ENCODE results near the gene EYS.

EYS gene

DNA sequence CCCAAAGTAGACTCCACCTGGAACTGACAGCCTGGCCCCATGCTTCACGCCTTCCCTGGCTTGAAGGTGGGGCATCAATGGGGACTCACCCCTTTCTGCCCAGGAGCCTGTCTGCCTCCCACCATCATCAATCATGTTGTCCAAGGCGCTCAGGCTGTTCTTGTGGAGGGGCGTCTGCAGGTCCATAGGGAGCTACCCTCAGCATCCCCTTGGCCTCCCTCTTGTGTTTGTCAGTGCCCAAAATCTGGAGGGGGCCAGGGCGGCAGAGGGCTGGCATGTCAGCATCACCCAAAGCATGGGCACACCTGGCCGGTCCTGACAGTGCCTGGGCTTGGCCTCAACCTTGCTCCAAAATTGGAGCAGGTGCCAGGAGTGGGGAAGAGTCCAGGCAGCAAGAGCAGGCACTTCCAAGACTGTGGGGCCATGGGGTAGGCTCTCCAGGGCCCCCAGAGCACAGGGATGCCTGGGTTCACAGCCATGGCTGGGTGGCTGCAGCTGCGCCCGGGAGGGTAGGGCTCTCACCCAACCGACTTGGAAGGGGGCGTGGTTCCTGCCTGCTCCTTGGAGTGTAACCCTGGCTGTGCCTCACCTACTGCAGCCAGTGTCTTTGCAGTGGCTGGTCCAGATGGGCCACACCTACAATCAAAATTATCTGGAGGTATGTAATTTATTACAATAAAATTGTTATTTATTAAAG lies 903.4 kb downstream of the EYS start:
- no peak for DNase-seq

DNA sequence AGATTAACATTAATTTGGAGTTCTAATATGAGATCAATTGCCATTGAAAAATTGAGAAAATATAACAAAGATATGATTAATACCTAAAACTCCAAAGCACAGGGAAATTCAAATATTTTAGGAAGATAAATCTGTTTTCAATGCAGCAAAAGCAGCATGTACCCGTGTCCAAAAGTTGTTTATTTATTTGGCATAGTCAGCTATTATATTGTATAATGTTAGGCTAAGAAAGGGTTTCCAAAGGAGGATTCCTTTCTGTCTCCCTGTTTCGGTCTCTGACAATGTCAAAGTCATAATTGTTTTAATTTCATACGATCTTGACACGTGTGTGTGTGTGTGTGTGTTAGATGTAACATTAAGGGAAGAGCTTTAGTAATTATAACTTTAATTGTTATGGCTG lies 914.5 kb downstream of the EYS start:
- DNase-seq: no peak

DNA sequence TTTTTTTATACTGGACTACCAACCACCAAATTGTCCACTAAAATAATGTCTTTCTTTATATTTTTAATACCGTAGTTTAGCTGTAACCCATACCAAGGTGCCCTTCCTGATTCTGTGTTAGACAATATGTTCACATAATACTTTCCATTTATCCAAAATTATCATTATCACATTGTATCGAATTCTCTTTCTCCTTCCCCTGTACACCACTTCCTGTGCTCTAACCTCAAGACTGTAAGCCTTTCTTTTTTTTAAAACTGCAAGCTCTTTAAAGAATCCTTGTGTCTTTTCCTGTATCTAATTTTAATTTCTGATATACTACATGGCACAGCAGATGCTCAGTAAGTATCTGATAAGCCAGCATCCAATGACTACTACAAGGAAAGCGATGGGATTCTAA lies 917.5 kb downstream of the EYS start:
- no peak for DNase-seq

- DNase-seq: no peak
These were observed 920.3 kb downstream of the EYS start for GRCh38 chr6:64786736-64787135.

DNA sequence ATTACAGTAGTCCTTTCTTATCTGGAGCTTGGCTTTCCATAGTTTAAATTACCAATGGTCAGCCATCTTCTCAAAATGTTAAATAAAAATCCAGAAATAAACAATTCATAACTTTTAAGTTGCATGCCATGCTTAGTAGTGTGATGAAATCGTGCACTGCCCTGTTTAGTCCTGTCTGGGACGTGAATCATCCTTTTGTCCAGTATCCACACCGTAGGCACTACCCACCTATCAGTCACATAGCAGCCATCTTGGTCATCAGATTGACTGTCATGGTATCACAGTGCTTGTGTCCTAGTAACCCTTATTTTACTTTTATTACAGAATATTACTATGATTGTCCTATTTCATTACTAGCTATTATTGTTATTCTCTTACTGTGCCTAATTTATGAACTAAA lies 924.1 kb downstream of the EYS start:
- no peak for DNase-seq

DNA sequence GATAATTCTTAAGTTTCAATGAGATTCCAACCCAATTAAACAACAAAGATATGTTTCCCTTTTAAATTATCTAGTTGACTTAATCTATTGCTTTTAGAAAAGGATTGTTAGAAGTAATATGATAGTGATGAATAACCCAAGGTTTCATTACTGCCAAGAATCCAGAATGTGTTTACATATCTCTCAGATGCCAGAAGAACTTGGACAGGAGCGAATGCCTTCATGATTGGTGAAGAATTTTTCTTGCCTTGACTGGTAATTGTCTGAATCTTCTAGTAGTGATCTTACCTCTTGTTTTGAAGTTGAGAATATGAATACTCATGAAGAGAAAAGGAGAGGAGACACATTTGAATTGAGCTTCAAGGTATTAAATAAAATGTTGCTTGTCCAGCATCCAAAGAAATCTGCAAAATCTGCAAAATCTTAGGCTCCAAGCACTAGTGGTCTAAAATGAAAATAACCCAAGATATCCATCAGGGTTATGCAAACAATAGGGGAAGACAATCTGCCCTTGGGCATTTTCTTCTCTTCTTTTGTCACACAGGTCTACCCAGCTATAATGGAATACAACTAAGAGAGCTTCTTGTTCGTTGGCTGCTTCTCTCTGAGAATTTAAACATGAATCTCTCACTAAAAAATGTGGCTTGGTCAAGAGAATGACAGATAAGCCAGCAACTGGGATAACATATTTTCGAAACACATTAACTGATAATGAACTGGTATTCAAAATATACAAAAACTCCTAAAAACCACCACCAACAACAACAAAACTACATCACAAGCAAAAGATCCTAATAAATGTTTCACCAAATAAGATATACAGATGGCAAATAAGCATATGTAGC lies 928.9 kb downstream of the EYS start:
- no peak for DNase-seq

- no peak for DNase-seq
These were observed 930.7 kb downstream of the EYS start for GRCh38 chr6:64776359-64776758.

- no peak for DNase-seq
These were observed 932.1 kb downstream of the EYS start for GRCh38 chr6:64774881-64775280.

DNA sequence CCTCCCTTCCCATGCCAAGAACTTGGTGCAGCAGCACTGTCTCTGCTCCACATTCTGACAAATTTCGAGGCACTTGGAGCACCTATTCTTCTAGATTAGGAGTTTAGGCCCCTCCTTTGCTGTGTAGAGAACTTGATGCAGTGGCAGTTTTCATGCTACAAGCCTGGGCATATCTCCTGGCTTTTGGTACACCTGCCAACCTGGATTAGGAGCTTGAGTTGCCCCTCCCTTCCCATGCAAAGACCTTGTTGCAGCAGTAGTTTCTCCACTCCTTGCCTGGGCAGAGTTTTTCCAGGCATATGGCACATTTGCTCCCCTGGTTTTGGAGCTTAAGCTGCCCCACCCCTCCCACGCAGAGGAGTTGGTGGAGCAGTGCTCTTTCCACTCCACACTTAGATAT lies 956.1 kb downstream of the EYS start:
- DNase-seq: no peak

DNA sequence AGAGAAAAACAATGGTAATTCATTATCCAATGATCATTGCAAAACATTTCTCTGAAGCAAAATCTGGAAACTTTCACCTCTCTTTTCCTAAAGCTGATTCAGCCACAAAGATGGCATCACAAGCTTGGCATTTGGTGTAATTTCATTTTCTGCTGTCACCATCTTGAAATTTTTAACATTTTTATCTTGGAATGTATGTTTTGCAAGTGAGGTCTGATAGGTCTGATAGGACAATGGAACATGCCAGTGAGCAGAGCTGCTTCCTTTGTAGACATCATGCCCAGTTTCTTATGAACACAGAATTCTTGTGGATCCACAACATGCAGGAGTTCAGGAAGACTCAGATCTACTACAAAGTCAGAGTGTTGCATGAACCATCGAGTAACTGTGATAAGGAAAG lies 969.6 kb downstream of the EYS start:
- DNase-seq: no peak

GRCh38 chr6:64736421-64736950 lies 970.5 kb downstream of the EYS start:
- no peak for DNase-seq

GRCh38 chr6:64733433-64733832 lies 973.6 kb downstream of the EYS start:
- DNase-seq: no peak

DNA sequence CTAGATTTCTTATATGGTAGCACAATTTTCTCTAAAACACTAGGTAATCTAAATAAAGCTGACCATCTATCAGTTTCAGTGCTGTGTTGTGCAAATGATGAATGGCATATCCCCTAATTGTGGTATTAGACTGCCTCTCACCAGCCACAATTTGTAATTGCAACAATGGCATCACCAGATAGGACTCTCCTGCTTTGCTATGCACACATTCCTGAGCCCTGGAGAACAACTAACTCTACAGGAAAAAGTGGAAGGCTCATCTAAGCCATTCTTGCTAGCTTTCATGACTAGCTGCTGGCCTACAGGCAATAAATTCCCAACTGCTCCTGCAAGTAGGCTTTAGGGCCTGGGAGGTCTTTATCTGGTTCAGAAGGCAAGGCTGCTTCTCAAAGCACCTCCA lies 974.1 kb downstream of the EYS start:
- no peak for DNase-seq

- no peak for DNase-seq
These were observed 977.5 kb downstream of the EYS start for GRCh38 chr6:64729522-64729921.

- DNase-seq: no peak
These were observed 980.0 kb downstream of the EYS start for GRCh38 chr6:64727075-64727474.

DNA sequence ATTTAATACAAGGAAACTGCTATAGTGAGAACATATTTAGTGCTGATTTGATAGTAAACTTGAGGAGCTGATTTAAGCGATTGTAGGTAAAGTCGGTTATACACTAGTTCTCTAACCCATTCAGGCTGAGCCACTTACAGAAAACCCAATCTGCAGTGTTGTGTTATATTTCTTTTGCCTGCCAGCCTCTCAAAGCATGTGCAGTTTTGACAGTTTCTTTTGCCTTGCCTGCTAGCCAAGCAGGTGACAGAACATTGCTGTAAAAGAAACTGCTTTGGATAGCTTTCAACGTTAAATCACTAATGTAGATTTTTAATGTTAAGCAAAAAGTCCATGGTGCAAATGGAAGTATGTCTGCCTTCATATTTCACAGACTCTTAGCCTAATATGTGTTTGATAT lies 982.9 kb downstream of the EYS start:
- no peak for DNase-seq

DNA sequence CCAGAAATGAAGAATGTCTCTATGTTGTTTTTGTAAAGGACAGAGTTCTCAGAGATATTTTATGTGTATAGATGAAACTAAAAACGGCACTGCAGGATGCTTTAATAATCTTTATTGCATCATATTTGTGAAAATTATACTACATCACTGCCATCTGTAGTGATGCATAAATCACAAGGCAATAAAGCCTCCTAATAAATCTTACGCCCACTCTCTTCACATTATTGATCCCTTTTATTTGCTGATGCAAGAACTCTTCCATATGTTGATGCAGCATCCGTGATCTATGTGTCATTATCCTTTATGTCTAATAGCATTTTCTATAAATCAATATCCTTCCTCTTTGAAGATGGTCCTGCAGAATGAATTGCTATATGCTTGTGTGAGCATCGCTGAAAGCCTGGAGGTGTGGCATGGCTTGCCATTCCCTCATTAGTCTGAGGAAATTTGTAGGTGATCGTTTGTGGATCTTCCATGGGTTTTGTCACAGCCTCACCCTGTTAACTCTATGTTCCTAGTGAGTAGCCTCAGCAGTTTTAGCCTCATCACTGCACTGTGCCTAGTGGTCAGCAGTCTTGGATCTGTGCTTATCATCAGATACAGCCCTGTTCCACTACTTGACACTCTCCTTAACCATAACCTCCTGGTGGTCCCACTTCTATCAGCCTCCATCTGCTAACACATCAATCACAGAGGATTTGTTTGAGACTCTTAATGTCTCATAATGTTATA lies 983.5 kb downstream of the EYS start:
- no peak for DNase-seq

- DNase-seq: no peak
These were observed 985.2 kb downstream of the EYS start for GRCh38 chr6:64721865-64722264.

DNA sequence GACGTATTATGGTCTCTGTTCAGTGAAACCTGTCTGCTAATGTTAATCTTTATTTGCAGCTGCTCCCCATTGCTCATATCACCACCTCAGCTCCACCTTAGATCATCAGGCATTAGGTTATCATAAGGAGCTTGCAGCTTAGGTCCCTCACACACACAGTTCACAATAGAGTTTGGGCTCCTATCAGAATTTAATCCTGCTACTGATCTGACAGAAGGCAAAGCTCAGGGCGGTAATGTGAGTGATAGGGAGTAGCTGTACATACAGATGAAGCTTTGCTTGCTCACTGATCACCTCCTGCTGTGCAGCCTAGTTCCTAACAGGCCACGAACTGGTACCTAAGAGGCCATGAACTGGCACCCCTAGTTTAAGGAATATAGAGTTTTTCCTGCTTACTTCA lies 989.7 kb downstream of the EYS start:
- DNase-seq: no peak

GRCh38 chr6:64715624-64716023 lies 991.4 kb downstream of the EYS start:
- DNase-seq: no peak

GRCh38 chr6:64714073-64714472 lies 993.0 kb downstream of the EYS start:
- DNase-seq: no peak

DNA sequence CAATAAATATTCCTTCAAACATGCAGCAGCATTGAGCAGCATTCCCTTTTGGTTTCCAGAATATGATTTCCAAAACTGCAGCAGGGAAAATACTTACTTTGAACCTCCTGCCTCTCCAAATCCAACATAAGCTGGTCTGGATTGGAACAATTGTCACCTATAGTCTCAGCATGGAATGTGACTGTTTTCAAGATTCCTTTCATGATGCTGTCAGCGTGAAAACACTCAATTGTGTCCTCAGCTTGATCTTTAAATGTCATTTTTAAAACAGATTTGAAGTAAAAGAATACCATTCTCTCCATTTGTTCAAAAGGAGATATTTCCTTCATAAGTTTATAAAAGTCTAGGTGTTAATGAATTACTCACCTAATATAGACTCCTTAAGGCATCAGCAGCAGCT lies 993.9 kb downstream of the EYS start:
- DNase-seq: no peak

GRCh38 chr6:64712606-64713005 lies 994.4 kb downstream of the EYS start:
- DNase-seq: no peak

DNA sequence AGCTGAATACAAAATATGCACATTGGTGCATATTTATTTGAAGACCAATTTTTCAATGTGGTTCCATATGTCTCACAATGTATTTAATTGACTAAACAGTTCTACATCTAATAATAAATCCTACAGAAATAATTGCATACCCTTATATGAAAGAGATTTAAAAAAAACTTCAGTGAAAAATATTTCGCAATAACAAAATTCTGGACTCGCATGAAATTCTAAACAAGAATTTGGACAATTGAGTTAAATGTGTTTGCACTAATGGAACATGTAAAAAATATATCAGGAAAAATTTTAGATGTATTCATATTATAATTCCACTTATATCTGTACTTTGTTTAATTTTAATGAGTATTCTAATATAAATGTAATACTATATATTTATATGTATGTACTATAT lies 1003.1 kb downstream of the EYS start:
- no peak for DNase-seq
